Measurements from ENCODE around the gene EFCAB10.

DNA sequence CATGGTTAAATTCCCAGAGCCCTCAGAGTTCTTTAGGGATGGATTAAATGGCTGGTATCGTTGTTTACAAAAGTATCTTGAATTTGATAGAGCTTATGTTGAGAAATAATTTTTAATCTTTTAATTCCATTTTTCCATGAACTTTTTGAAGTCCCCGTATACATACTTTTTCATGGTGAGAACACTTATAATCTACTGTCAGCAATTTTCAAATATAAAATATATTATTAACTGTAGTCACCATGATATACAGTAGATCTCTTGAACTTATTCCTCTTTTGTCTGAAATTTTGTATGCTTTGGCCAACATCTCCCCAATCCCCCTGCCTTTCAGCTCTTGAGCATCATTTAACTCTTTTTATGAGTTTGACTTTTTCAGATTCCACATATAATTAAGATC is 9.4 kb downstream of the EFCAB10 start:
- TF ChIP-seq, protein P1, sequence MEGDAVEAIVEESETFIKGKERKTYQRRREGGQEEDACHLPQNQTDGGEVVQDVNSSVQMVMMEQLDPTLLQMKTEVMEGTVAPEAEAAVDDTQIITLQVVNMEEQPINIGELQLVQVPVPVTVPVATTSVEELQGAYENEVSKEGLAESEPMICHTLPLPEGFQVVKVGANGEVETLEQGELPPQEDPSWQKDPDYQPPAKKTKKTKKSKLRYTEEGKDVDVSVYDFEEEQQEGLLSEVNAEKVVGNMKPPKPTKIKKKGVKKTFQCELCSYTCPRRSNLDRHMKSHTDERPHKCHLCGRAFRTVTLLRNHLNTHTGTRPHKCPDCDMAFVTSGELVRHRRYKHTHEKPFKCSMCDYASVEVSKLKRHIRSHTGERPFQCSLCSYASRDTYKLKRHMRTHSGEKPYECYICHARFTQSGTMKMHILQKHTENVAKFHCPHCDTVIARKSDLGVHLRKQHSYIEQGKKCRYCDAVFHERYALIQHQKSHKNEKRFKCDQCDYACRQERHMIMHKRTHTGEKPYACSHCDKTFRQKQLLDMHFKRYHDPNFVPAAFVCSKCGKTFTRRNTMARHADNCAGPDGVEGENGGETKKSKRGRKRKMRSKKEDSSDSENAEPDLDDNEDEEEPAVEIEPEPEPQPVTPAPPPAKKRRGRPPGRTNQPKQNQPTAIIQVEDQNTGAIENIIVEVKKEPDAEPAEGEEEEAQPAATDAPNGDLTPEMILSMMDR (IDR thresholded peaks at IDR 0.05) = no peak
- TF ChIP-seq POLR2A (IDR thresholded peaks at IDR 0.05; ENCODE audit: low read depth) (no peak), EP300 (IDR thresholded peaks at IDR 0.05) (no peak)
